H1 (cell line): ENCODE data around the gene C14orf119. TPM values are rescaled to one million over a fixed set of nuclear protein-coding genes. Genes with fewer than 3 reads are reported as not detected.

ENCODE experiments used
- CTCF ChIA-PET: fragments of 300-600 bp; sonication (Branson Sonifier 250); formaldehyde crosslinking; loops from one replicate; lab custom pipeline; 2021; ENCODE audit not compliant: partially characterized antibody; lab: Charles Lee
- POLR2A ChIA-PET: fragments of 300-600 bp; sonication (Branson Sonifier 250); formaldehyde crosslinking; loops from one replicate; lab custom pipeline; 2021; ENCODE audit warnings: inconsistent platforms; ENCODE audit not compliant: partially characterized antibody; lab: Charles Lee
- DNase-seq, 2 experiments: peaks; one replicate each; pipeline versions ENCODE4 v3.0.0 to v3.0.0-alpha.2; 2010 to 2022; ENCODE audit warnings: low spot score in 2 of 2, low read depth in 1 of 2, mixed read lengths in 1 of 2
- FAIRE-seq: peaks from 2 replicates; lab custom pipeline; 2011; peaks lifted over from hg19 to GRCh38; lab: Jason Lieb, UNC
- H2AFZ ChIP-seq: 2 replicates; pipeline ENCODE4 v1.8.1; 2012; ENCODE audit warnings: low read length, inconsistent platforms
- H2AK5ac ChIP-seq: 2 replicates; pipeline ENCODE4 v1.6.1; 2013; ENCODE audit warnings: low read depth, low read length
- H2BK120ac ChIP-seq: replicated peaks from 2 replicates; pipeline ENCODE3; 2013; ENCODE audit warnings: low read depth, low read length, inconsistent platforms
- H2BK12ac ChIP-seq: 2 replicates; pipeline ENCODE4 v1.6.1; 2013; ENCODE audit warnings: low read depth, low read length
- H2BK15ac ChIP-seq: 2 replicates; pipeline ENCODE4 v1.6.1; 2013; ENCODE audit warnings: low read length
- H2BK20ac ChIP-seq: 2 replicates; pipeline ENCODE4 v1.6.1; 2013; ENCODE audit warnings: low read length
- H2BK5ac ChIP-seq: 2 replicates; pipeline ENCODE4 v1.6.1; 2013; ENCODE audit warnings: low read depth, low read length
- H3K14ac ChIP-seq: 2 replicates; pipeline ENCODE4 v1.6.1; 2013; ENCODE audit warnings: inconsistent platforms; ENCODE audit not compliant: insufficient read length
- H3K18ac ChIP-seq: 2 replicates; pipeline ENCODE4 v1.6.1; 2013; ENCODE audit warnings: low read length; ENCODE audit errors: extremely low read depth
- H3K23ac ChIP-seq: 2 replicates; pipeline ENCODE4 v1.6.1; 2013; ENCODE audit warnings: inconsistent platforms; ENCODE audit not compliant: insufficient read length
- H3K23me2 ChIP-seq: 2 replicates; pipeline ENCODE4 v1.6.1; 2013; ENCODE audit warnings: low read depth, low read length
- H3K27ac ChIP-seq: 2 replicates; pipeline ENCODE4 v1.6.1; 2011; ENCODE audit warnings: low read depth, low read length, inconsistent platforms
- H3K27me3 ChIP-seq, 4 experiments: replicated peaks in 1 of 4; 1 replicate in 1 of 4; 2 replicates in 3 of 4; pipeline versions ENCODE4 v1.6.1 to v1.8.1; 2011 to 2013; ENCODE audit warnings: low read length in 3 of 4, mild to moderate bottlenecking in 3 of 4, inconsistent platforms in 2 of 4, mixed read lengths in 2 of 4, moderate library complexity in 1 of 4; ENCODE audit not compliant: control insufficient read depth in 3 of 4, insufficient read depth in 3 of 4; ENCODE audit errors: extremely low read depth in 1 of 4
- H3K36me3 ChIP-seq, 4 experiments: 2 replicates each; pipeline versions ENCODE4 v1.6.1 to v1.8.1; 2011 to 2013; ENCODE audit warnings: mild to moderate bottlenecking in 4 of 4, low read length in 3 of 4, moderate library complexity in 2 of 4, control low read depth in 1 of 4, inconsistent platforms in 1 of 4; ENCODE audit not compliant: insufficient read depth in 4 of 4, control insufficient read depth in 2 of 4
- H3K4ac ChIP-seq: replicated peaks from 2 replicates; pipeline ENCODE3; 2013; ENCODE audit warnings: low read length, low read depth, mixed read lengths, inconsistent platforms; ENCODE audit not compliant: insufficient read length
- H3K4me1 ChIP-seq, 4 experiments: replicated peaks in 1 of 4; 1 replicate in 1 of 4; 2 replicates in 3 of 4; pipeline versions ENCODE4 v1.6.1 to v1.8.1; 2011 to 2013; ENCODE audit warnings: low read length in 3 of 4, inconsistent platforms in 2 of 4, mixed read lengths in 1 of 4; ENCODE audit not compliant: insufficient read depth in 4 of 4, control insufficient read depth in 3 of 4
- H3K4me2 ChIP-seq, 2 experiments: 2 replicates each; pipeline versions ENCODE4 v1.6.1 to v1.8.1; 2011 to 2013; ENCODE audit warnings: low read depth in 2 of 2, low read length in 2 of 2, control low read depth in 1 of 2, inconsistent platforms in 1 of 2, mild to moderate bottlenecking in 1 of 2; ENCODE audit not compliant: insufficient read depth in 1 of 2
- H3K4me3 ChIP-seq, 4 experiments: fragments of 200-600, 300-600 bp in 1 of 4; sonication (generic), shearing (Covaris generic), sonication (Bioruptor Twin) in 1 of 4; 2 replicates each; pipeline versions ENCODE4 v1.5.1 to v1.8.1; 2011 to 2016; ENCODE audit warnings: low read length in 4 of 4, low read depth in 3 of 4, control low read depth in 2 of 4, inconsistent platforms in 2 of 4, mild to moderate bottlenecking in 2 of 4, mixed read lengths in 1 of 4, moderate library complexity in 1 of 4; ENCODE audit not compliant: insufficient read depth in 2 of 4; ENCODE audit errors: extremely low read depth in 1 of 4
- H3K56ac ChIP-seq: replicated peaks from 2 replicates; pipeline ENCODE3; 2013; ENCODE audit warnings: low read depth, mild to moderate bottlenecking, mixed read lengths, low read length, inconsistent platforms; ENCODE audit not compliant: insufficient read length
- H3K79me1 ChIP-seq: 2 replicates; pipeline ENCODE4 v1.6.1; 2013; ENCODE audit warnings: low read depth, low read length, control low read depth
- H3K79me2 ChIP-seq, 2 experiments: 2 replicates each; pipeline versions ENCODE4 v1.6.1 to v1.8.1; 2012 to 2013; ENCODE audit warnings: low read length in 2 of 2, mild to moderate bottlenecking in 2 of 2, inconsistent platforms in 1 of 2; ENCODE audit not compliant: insufficient read depth in 2 of 2, control insufficient read depth in 1 of 2
- H3K9ac ChIP-seq, 4 experiments: replicated peaks in 1 of 4; 1 replicate in 1 of 4; 2 replicates in 3 of 4; pipeline versions ENCODE4 v1.6.1 to v1.8.1; 2011 to 2013; ENCODE audit warnings: low read depth in 3 of 4, low read length in 3 of 4, control low read depth in 2 of 4, mild to moderate bottlenecking in 2 of 4, moderate library complexity in 2 of 4, inconsistent platforms in 1 of 4; ENCODE audit errors: extremely low read depth in 1 of 4
- H3K9me3 ChIP-seq, 2 experiments: 2 replicates each; pipeline versions ENCODE4 v1.6.1 to v1.8.1; 2012 to 2013; ENCODE audit warnings: mild to moderate bottlenecking in 2 of 2, moderate library complexity in 2 of 2, control low read depth in 1 of 2, inconsistent platforms in 1 of 2, low read depth in 1 of 2, low read length in 1 of 2, mixed read lengths in 1 of 2; ENCODE audit not compliant: insufficient read depth in 2 of 2
- H4K20me1 ChIP-seq, 2 experiments: replicated peaks in 1 of 2; 2 replicates each; pipeline versions ENCODE3 to v1.8.1; 2011 to 2013; ENCODE audit warnings: inconsistent platforms in 2 of 2, low read length in 2 of 2, mild to moderate bottlenecking in 1 of 2; ENCODE audit not compliant: insufficient read depth in 2 of 2, control insufficient read depth in 1 of 2
- H4K5ac ChIP-seq: 2 replicates; pipeline ENCODE4 v1.6.1; 2013; ENCODE audit warnings: low read length, low read depth, mixed read lengths, inconsistent platforms; ENCODE audit not compliant: insufficient read length
- H4K8ac ChIP-seq: 2 replicates; pipeline ENCODE4 v1.8.0; 2013; ENCODE audit warnings: mild to moderate bottlenecking, moderate library complexity, low read length, inconsistent platforms; ENCODE audit not compliant: insufficient read depth; ENCODE audit errors: extremely low read depth
- H4K91ac ChIP-seq: replicated peaks from 2 replicates; pipeline ENCODE3; 2013; ENCODE audit warnings: low read length, mixed read lengths, inconsistent platforms; ENCODE audit not compliant: insufficient read length
- BRCA1 ChIP-seq: IDR thresholded peaks from 2 replicates; pipeline ENCODE4 v1.6.1; 2012; ENCODE audit warnings: low read depth, low read length, improper control_type of control experiment
- CBX8 ChIP-seq: fragments of 300-800, 300-1000 bp; sonication (generic); IDR thresholded peaks from 2 replicates; pipeline ENCODE4 v1.7.1; 2016; ENCODE audit warnings: low read depth, low read length, borderline replicate concordance
- CEBPB ChIP-seq: IDR thresholded peaks from 2 replicates; pipeline ENCODE4 v1.6.1; 2012; ENCODE audit warnings: low read depth, low read length
- HDAC2 ChIP-seq, 2 experiments: fragments of 300-600 bp in 1 of 2; sonication (generic) in 1 of 2; IDR thresholded peaks; 2 replicates each; pipeline ENCODE4 v1.6.1; 2011 to 2012; ENCODE audit warnings: low read depth in 2 of 2, low read length in 2 of 2, mild to moderate bottlenecking in 2 of 2, moderate library complexity in 2 of 2, borderline replicate concordance in 1 of 2, inconsistent platforms in 1 of 2
- HDAC6 ChIP-seq: IDR thresholded peaks from one replicate; pipeline ENCODE4 v1.7.1; 2012; ENCODE audit warnings: low read depth, mild to moderate bottlenecking, inconsistent platforms, low read length, moderate library complexity
- KDM4A ChIP-seq: IDR thresholded peaks from one replicate; pipeline ENCODE4 v1.7.1; 2012; ENCODE audit warnings: low read depth, mild to moderate bottlenecking, moderate library complexity, low read length, inconsistent platforms; ENCODE audit not compliant: severe bottlenecking
- NANOG ChIP-seq: IDR thresholded peaks from 2 replicates; pipeline ENCODE4 v1.6.1; 2011; ENCODE audit warnings: low read length, low read depth, mild to moderate bottlenecking, inconsistent platforms; ENCODE audit not compliant: insufficient read depth, poor library complexity, severe bottlenecking
- SAP30 ChIP-seq: fragments of 300-600 bp; sonication (generic); IDR thresholded peaks from 2 replicates; pipeline ENCODE4 v1.7.1; 2012; ENCODE audit warnings: low read length, moderate library complexity, mild to moderate bottlenecking, inconsistent platforms; ENCODE audit not compliant: insufficient read depth, insufficient replicate concordance
- SIN3A ChIP-seq, 2 experiments: IDR thresholded peaks in 1 of 2; conservative IDR thresholded peaks in 1 of 2; 2 replicates each; pipeline ENCODE4 v1.6.1; 2011 to 2012; ENCODE audit warnings: low read length in 2 of 2, improper control_type of control experiment in 1 of 2, low read depth in 1 of 2, mild to moderate bottlenecking in 1 of 2
- SP2 ChIP-seq: IDR thresholded peaks from 2 replicates; pipeline ENCODE4 v1.6.1; 2012; ENCODE audit warnings: mild to moderate bottlenecking, low read length, inconsistent platforms
- SUZ12 ChIP-seq: fragments of 200-600 bp; sonication (generic); IDR thresholded peaks from 2 replicates; pipeline ENCODE4 v1.6.1; 2012; ENCODE audit warnings: mild to moderate bottlenecking, inconsistent platforms, low read length, moderate library complexity, mixed read lengths
- TBP ChIP-seq: IDR thresholded peaks from 2 replicates; pipeline ENCODE4 v1.6.1; 2011; ENCODE audit warnings: low read depth, low read length, improper control_type of control experiment
- polyA plus RNA-seq, 7 experiments: library from polyadenylated mRNA; depleted of rRNA in 3 of 7; stranded (reverse) in 5 of 7; unstranded in 2 of 7; fragments of >200 nt in 5 of 7; fragments of 200-250 nt in 2 of 7; gene quantifications; 1 replicate in 5 of 7; 2 replicates in 1 of 7; 4 replicates in 1 of 7; pipeline versions ENCODE4 v1.2.1 to v1.2.3, GENCODE V29; 2011 to 2013; ENCODE audit warnings: missing spikeins in 2 of 7, mixed read lengths in 2 of 7
- total RNA-seq: library from RNA; stranded (reverse); fragmentation: NEBNext Ultra II Directional; extraction: Animal tissue kit (Norgen Biotek cat#: 25700); gene quantifications from 2 replicates; pipeline ENCODE4 v1.2.1, GENCODE V29; 2021
- TF ChIP-seq, protein P1 (sequence below): IDR thresholded peaks from 2 replicates; pipeline ENCODE4 v1.6.1; 2011; ENCODE audit warnings: low read depth, mild to moderate bottlenecking, low read length; ENCODE audit not compliant: insufficient read depth

The C14orf119 gene
- total and polyA plus RNA-seq, 2 of the 8 experiments (the other 6 are each of a cell fraction or from before 2014, with no cell fraction given): 78.1 to 94.0 TPM

- H3K4me2 ChIP-seq: no peak overlapping the region
- CTCF ChIA-PET: interaction anchor here (0.7 to 1.3 kb wide), 3 partner anchors 24 to 34 kb away, joined by 3 read pairs; no protein-coding TSS in a partner anchor
- no peak overlapping the region for H3K18ac ChIP-seq
- no peak overlapping the region for H4K5ac ChIP-seq
- H3K23me2 ChIP-seq: no peaks in the 10 kb centered on the region; the same call in 1 of the 2 replicates
- peak overlapping the region; percentile 23; the same call in 1 of the 2 replicates for H2BK20ac ChIP-seq
- no peak overlapping the region; a peak in 1 of 7 replicates for H3K9ac ChIP-seq
- no peak overlapping the region for H2AK5ac ChIP-seq
- no peak overlapping the region for H2AFZ ChIP-seq
- peak overlapping the region; percentile 62; the same call in 1 of the 2 replicates for H2BK15ac ChIP-seq
- H4K8ac ChIP-seq: no peak overlapping the region
- no peaks in the 10 kb centered on the region for H3K36me3 ChIP-seq
- no peak overlapping the region for H3K4me3 ChIP-seq
- no peak for FAIRE-seq
- H3K27ac ChIP-seq: no peak overlapping the region
- H3K9me3 ChIP-seq: peaks cover 3 to 4% of the 10 kb centered on the region in 2 experiments; a peak in 2 of 4 replicates
- H3K79me1 ChIP-seq: no peaks in the 10 kb centered on the region
- no peak overlapping the region for H3K23ac ChIP-seq
- POLR2A ChIA-PET: interaction anchor here (1.1 to 3.0 kb wide), 3 partner anchors 12 to 35 kb away, joined by 5 to 12 read pairs (median 5); partner anchors contain the start of genes ACIN1 and C14orf119
- no peak overlapping the region for H3K56ac ChIP-seq
- no peaks in the 10 kb centered on the region; a peak in 4 of 7 replicates for H3K27me3 ChIP-seq
- no peak overlapping the region; the same call in 1 of the 2 replicates for H2BK5ac ChIP-seq
- H2BK120ac ChIP-seq: no peak overlapping the region
- H3K4me1 ChIP-seq: peaks cover 6 to 15% (median 9%) of the 10 kb centered on the region in 4 experiments; a peak in 4 of 7 replicates
- no peak overlapping the region for H3K14ac ChIP-seq
- H3K4ac ChIP-seq: no peak overlapping the region
- H4K91ac ChIP-seq: no peak overlapping the region
- DNase-seq: no peak
- no peak overlapping the region for H2BK12ac ChIP-seq
- no peaks in the 10 kb centered on the region for H4K20me1 ChIP-seq
- H3K79me2 ChIP-seq: no peaks in the 10 kb centered on the region
- TF ChIP-seq, protein P1, sequence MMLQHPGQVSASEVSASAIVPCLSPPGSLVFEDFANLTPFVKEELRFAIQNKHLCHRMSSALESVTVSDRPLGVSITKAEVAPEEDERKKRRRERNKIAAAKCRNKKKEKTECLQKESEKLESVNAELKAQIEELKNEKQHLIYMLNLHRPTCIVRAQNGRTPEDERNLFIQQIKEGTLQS: no peak
- no peak for TF ChIP-seq NANOG
- no peak for TF ChIP-seq SUZ12
- TF ChIP-seq CEBPB: no peak
- TF ChIP-seq TBP: no peak
- TF ChIP-seq BRCA1: no peak
- no peak for TF ChIP-seq CBX8
- TF ChIP-seq SIN3A (conservative IDR thresholded peaks at IDR 0.05 in 1 of 2, IDR thresholded peaks at IDR 0.05 in 1 of 2; ENCODE audit: low read depth in 1 of 2, low read length in 2 of 2): no peak
- TF ChIP-seq HDAC6: no peak
- no peak for TF ChIP-seq SAP30
- TF ChIP-seq HDAC2 (IDR thresholded peaks at IDR 0.05; ENCODE audit: borderline replicate concordance in 1 of 2, low read depth in 2 of 2, low read length in 2 of 2): no peak
- no peak for TF ChIP-seq KDM4A
- TF ChIP-seq SP2: no peak
These were observed 11.4 kb downstream of the C14orf119 start for GRCh38 chr14:23106747-23107045.
